C4-2B (cell line): Measurements from ENCODE around the gene STAG3.

Experiments
- ZFX ChIP-seq: fragments of 450-650 bp; IDR thresholded peaks from 2 replicates; pipeline ENCODE4 v1.6.1; 2017
- TF ChIP-seq, protein P1 (sequence below): fragments of 450-650 bp; conservative IDR thresholded peaks from 2 replicates; pipeline ENCODE4 v1.5.1; 2017; ENCODE audit warnings: mild to moderate bottlenecking

DNA sequence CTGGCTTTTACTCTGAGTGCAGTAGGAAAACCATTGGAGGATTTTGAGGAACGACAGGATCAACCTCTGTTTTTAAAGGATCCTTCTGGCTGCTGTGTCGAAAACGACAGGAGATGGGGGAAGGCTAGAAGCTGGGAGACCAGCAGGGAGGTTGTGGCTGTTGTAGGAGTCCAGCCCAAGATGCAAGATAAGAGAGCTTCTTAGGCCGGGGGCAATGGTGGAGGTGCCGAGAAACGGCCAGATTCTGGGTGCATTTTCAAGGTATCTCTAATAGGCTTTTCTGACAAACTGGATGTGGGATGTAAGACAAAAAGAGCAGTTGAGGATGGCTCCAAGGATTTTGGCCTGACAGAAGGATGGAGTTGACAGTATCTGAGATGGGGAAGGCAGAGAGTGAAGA, 31.8 kb downstream of the STAG3 start:
- TF ChIP-seq, protein P1, sequence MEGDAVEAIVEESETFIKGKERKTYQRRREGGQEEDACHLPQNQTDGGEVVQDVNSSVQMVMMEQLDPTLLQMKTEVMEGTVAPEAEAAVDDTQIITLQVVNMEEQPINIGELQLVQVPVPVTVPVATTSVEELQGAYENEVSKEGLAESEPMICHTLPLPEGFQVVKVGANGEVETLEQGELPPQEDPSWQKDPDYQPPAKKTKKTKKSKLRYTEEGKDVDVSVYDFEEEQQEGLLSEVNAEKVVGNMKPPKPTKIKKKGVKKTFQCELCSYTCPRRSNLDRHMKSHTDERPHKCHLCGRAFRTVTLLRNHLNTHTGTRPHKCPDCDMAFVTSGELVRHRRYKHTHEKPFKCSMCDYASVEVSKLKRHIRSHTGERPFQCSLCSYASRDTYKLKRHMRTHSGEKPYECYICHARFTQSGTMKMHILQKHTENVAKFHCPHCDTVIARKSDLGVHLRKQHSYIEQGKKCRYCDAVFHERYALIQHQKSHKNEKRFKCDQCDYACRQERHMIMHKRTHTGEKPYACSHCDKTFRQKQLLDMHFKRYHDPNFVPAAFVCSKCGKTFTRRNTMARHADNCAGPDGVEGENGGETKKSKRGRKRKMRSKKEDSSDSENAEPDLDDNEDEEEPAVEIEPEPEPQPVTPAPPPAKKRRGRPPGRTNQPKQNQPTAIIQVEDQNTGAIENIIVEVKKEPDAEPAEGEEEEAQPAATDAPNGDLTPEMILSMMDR, result no peak
- TF ChIP-seq ZFX, result no peak
